Occipital lobe (tissue), 2 donors: ENCODE data around the gene GPS2. TPM values are rescaled to one million over a fixed set of nuclear protein-coding genes. Genes with fewer than 3 reads are reported as not detected.

Experiments
- DNase-seq: peaks from one replicate; lab custom pipeline; 2025; lab: John Stamatoyannopoulos, UW
- total RNA-seq: library from RNA; depleted of rRNA; stranded (reverse); fragments of >200 nt; gene quantifications from one replicate; pipeline ENCODE4 v1.2.3, GENCODE V29; 2014

GPS2 gene
- total RNA-seq, 1 donor from 2014 or later: 29.5 TPM

GRCh38 chr17:7293816-7294613 lies 21.1 kb downstream of the GPS2 start:
- DNase-seq: no peak

- no peak for DNase-seq
Observed at GRCh38 chr17:7293159-7293558, 22.0 kb downstream of the GPS2 start.

GRCh38 chr17:7292729-7293128 lies 22.4 kb downstream of the GPS2 start:
- no peak for DNase-seq

GRCh38 chr17:7292194-7292593 lies 23.0 kb downstream of the GPS2 start:
- no peak for DNase-seq

- DNase-seq: no peak
Observed at GRCh38 chr17:7290685-7291084, 24.5 kb downstream of the GPS2 start.

GRCh38 chr17:7290166-7290565 lies 25.0 kb downstream of the GPS2 start:
- DNase-seq: no peak

GRCh38 chr17:7289256-7290032 lies 25.7 kb downstream of the GPS2 start:
- no peak for DNase-seq

GRCh38 chr17:7285679-7286078 lies 29.5 kb downstream of the GPS2 start:
- DNase-seq: no peak

GRCh38 chr17:7284911-7285310 lies 30.2 kb downstream of the GPS2 start:
- DNase-seq: no peak

- DNase-seq: no peak
Observed at GRCh38 chr17:7283471-7284216, 31.5 kb downstream of the GPS2 start.

GRCh38 chr17:7282752-7283321 lies 32.3 kb downstream of the GPS2 start:
- no peak for DNase-seq

- DNase-seq: no peak
Observed at GRCh38 chr17:7281953-7282751, 33.0 kb downstream of the GPS2 start.

- DNase-seq: peak; percentile 42
Observed at GRCh38 chr17:7281074-7281952, 33.8 kb downstream of the GPS2 start, which contains the start of gene SLC2A4. Gene SLC2A4 (plus strand): TSS chr17:7281718. CDS start chr17:7281935, 217 bp downstream.

GRCh38 chr17:7280519-7281073 lies 34.6 kb downstream of the GPS2 start:
- DNase-seq: peak; percentile 54

GRCh38 chr17:7279448-7279847 lies 35.7 kb downstream of the GPS2 start:
- no peak for DNase-seq

- DNase-seq: no peak
Observed at GRCh38 chr17:7266784-7267183, 48.4 kb downstream of the GPS2 start.

- DNase-seq: no peak
Observed at GRCh38 chr17:7263801-7264078, 51.4 kb downstream of the GPS2 start.

- no peak for DNase-seq
Observed at GRCh38 chr17:7262935-7263800, 52.0 kb downstream of the GPS2 start.
